ENCODE data around the gene RAD51B. TPM values are rescaled to one million over a fixed set of nuclear protein-coding genes. Genes with fewer than 3 reads are reported as not detected.

Gene RAD51B
- total RNA-seq, 4 donors from 2014 or later: 5.0 to 31.8 (median 20.6) TPM

DNA sequence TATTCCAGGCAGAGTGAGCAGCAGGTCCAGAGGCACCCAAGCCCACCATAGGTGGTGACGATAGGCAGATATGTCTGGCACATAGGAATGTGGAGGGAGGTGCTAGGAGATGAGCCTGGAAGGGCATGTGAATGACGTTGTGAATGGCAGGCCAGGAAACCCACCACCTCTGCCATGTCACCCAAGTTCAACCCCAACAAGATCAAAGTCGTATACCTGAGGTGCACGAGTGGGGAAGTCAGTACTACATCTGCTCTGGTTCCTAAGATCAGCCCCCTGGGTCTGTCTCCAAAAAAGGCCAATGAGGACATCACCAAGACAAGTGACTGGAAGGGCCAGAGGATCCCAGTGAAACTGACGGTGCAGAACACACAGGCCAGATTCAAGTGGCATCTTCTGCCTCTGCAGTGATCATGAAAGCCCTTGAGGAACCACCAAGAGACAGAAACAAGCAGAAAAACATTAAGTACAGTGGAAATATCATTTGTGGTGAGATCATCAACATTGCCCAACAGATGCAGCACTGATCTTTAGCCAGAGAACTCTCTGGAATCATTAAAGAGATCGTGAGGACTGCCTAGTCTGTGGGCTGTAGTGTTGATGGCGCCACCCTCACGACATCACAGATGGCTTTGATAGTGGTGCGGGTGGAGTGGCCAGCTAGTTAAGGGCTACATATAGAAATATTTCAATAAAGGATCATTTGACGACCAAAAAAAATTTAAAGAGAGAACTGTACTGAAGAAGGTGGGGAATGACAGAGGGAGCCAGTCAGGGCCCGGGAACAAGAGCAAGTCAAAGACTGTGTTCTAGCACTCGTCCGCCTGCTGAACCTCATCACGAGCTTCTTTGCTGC is 873.6 kb downstream of the RAD51B start:
- 71 to 88% methylated on average over 6 to 14 of the region's 14 CpGs for WGBS, 2 donors (ENCODE audit: low coverage in 1 of 2)
- DNase-seq: no peak
- no peaks in the 10 kb centered on the region for H3K9me3 ChIP-seq
- H3K36me3 ChIP-seq: no peaks in the 10 kb centered on the region
- peaks cover 0 to 20% (median 1%) of the 10 kb centered on the region in 4 donors for H3K4me1 ChIP-seq
- no peak overlapping the region for H3K4me3 ChIP-seq
- intact Hi-C loops (cut with DNase I; ENCODE audit: low total_unique reads) (no loop called here), in situ Hi-C loops (cut with MboI; ENCODE audit: low pct_ligation_motif_present in 1 of 4, low pct_unique_long_range_greater_than_20kb in 1 of 4, low sequenced_read_pairs in 3 of 4) (no loop called here)
- no peaks in the 10 kb centered on the region for H3K27me3 ChIP-seq
- H3K27ac ChIP-seq: no peak overlapping the region
- TF ChIP-seq POLR2A (IDR thresholded peaks at IDR 0.05) (no peak), POLR2AphosphoS5 (IDR thresholded peaks at IDR 0.05) (no peak), EP300 (IDR thresholded peaks at IDR 0.05; ENCODE audit: low read depth) (no peak)
- TF ChIP-seq, protein P1, sequence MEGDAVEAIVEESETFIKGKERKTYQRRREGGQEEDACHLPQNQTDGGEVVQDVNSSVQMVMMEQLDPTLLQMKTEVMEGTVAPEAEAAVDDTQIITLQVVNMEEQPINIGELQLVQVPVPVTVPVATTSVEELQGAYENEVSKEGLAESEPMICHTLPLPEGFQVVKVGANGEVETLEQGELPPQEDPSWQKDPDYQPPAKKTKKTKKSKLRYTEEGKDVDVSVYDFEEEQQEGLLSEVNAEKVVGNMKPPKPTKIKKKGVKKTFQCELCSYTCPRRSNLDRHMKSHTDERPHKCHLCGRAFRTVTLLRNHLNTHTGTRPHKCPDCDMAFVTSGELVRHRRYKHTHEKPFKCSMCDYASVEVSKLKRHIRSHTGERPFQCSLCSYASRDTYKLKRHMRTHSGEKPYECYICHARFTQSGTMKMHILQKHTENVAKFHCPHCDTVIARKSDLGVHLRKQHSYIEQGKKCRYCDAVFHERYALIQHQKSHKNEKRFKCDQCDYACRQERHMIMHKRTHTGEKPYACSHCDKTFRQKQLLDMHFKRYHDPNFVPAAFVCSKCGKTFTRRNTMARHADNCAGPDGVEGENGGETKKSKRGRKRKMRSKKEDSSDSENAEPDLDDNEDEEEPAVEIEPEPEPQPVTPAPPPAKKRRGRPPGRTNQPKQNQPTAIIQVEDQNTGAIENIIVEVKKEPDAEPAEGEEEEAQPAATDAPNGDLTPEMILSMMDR (IDR thresholded peaks at IDR 0.05): no peak

DNA sequence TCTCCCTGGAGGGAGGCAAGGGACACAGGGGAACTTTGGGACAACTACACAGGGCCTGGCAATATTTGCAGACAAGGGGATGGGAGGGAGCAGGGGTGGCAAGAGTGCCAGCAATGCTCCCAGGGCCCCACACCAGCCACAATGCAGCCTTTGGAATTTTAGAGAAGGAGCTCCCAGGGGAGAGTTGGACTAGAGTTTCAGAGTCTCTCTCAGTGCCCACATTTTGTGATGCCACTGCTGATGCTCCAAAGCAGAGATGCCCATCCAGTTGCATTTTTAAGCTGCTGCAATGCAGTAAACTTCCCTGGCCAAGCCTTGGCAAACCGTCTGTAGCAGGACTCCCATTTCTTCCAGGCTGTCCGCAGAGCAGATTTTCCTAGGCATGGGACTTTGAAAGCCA is 874.3 kb downstream of the RAD51B start:
- no peak for DNase-seq
- peaks cover 0 to 14% (median 1%) of the 10 kb centered on the region in 4 donors for H3K4me1 ChIP-seq

DNA sequence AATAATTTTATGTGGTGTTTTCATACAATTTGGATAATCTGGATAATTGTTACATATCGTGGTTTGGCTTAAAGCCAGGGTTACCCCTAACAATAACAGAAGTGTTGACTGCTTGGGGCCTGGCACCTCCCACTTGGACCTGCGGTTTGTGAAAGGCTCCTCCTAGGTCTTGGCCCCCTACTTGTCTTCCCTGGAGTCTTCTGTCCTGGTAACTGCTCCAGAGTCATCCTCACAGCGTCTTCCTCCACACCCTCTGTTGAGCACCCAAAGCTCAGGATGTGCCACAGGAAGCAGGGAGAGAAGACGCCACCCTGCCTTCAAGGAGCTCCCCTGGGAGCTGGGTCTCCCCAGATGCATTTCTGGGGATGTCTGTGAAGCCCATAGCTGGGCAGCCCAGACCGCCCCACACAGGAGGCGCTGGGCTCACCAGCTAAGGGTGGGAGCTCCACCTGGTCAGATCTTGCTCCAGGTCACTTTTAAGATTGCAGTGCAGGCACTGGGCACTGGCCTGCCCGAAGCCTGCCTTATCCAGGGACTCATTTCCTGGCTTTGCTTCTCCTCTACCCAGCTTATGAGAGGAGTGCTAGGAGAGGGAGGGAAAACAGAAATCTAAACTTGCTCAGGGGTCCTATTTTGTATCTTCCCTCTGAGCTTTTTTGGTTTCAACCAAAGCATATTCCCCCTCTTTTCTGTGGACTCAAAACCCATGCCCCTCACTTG is 875.1 kb downstream of the RAD51B start:
- no peak for DNase-seq
- Histone ChIP-seq H3K4me1 (peaks cover 0 to 8% (median under 1%) of the 10 kb centered on the region in 4 donors), H3K4me3 (no peak overlapping the region), H3K9me3 (no peaks in the 10 kb centered on the region), H3K36me3 (no peaks in the 10 kb centered on the region), H3K27me3 (no peaks in the 10 kb centered on the region), H3K27ac (peak overlapping the region in 2 of 4 donors; percentile 9 to 19)
- 44 to 79% methylated on average over 1 to 6 of the region's 7 CpGs for WGBS, 2 donors (ENCODE audit: low coverage in 1 of 2)
- in situ Hi-C loops (cut with MboI; ENCODE audit: low pct_ligation_motif_present in 1 of 4, low pct_unique_long_range_greater_than_20kb in 1 of 4, low sequenced_read_pairs in 3 of 4) (no loop called here), intact Hi-C loops (cut with DNase I; ENCODE audit: low total_unique reads) (no loop called here)
- TF ChIP-seq POLR2A (IDR thresholded peaks at IDR 0.05) (no peak), POLR2AphosphoS5 (IDR thresholded peaks at IDR 0.05) (no peak), EP300 (IDR thresholded peaks at IDR 0.05; ENCODE audit: low read depth) (no peak)
- TF ChIP-seq, protein P1 (IDR thresholded peaks at IDR 0.05): no peak

More for the DNA sequence above, 874.3 kb downstream of the RAD51B start:
- Histone ChIP-seq H3K9me3 (no peaks in the 10 kb centered on the region), H3K36me3 (no peaks in the 10 kb centered on the region), H3K4me3 (no peak overlapping the region), H3K27me3 (no peaks in the 10 kb centered on the region), H3K27ac (no peak overlapping the region)
- in situ Hi-C loops (cut with MboI; ENCODE audit: low pct_ligation_motif_present in 1 of 4, low pct_unique_long_range_greater_than_20kb in 1 of 4, low sequenced_read_pairs in 3 of 4): no loop called here
- WGBS, 2 donors (ENCODE audit: low coverage in 1 of 2): 90% methylated on average over 2 of the region's 2 CpGs; no CpG with 5 or more reads in 1 of the 2 donors
- intact Hi-C loops (cut with DNase I; ENCODE audit: low total_unique reads): no loop called here
- no peak for TF ChIP-seq EP300 (IDR thresholded peaks at IDR 0.05; ENCODE audit: low read depth)
- TF ChIP-seq, protein P1 (IDR thresholded peaks at IDR 0.05): no peak
- no peak for TF ChIP-seq POLR2A (IDR thresholded peaks at IDR 0.05)
- TF ChIP-seq POLR2AphosphoS5 (IDR thresholded peaks at IDR 0.05): no peak

DNA sequence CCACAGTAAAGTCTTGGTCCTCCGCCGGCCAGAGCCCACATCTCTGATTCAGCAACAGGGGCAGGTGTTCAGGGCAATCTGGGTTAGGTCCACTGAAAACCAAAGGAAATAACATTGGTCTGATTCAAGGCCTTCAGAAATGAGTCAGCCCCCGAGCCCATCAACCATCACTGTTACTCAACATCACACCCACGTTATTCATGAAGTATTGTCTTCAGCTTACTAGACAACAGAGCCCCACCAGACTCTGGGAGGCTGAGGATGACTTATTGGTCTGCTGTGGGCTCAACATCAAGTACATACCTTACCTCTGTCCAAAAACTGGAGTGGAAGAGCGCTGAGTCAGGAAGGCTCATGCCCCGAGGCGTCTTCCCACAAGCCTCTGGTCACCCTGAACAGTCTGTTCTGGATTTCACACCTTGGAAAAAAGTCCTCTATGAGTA is 875.8 kb downstream of the RAD51B start:
- DNase-seq: no peak
- no peaks in the 10 kb centered on the region for H3K27me3 ChIP-seq
- H3K4me3 ChIP-seq: no peak overlapping the region
- intact Hi-C loops (cut with DNase I; ENCODE audit: low total_unique reads): no loop called here
- H3K9me3 ChIP-seq: no peaks in the 10 kb centered on the region
- in situ Hi-C loops (cut with MboI; ENCODE audit: low pct_ligation_motif_present in 1 of 4, low pct_unique_long_range_greater_than_20kb in 1 of 4, low sequenced_read_pairs in 3 of 4): no loop called here
- 67% methylated on average over 7 of the region's 7 CpGs; no CpG with 5 or more reads in 1 of the 2 donors for WGBS, 2 donors (ENCODE audit: low coverage in 1 of 2)
- H3K27ac ChIP-seq: peak overlapping the region in 1 of 4 donors; percentile 35
- H3K4me1 ChIP-seq: peaks cover 0 to 3% (median 0%) of the 10 kb centered on the region in 4 donors
- TF ChIP-seq POLR2A (IDR thresholded peaks at IDR 0.05): no peak
- TF ChIP-seq POLR2AphosphoS5 (IDR thresholded peaks at IDR 0.05): peak in 1 of 3 donors; percentile 64
- no peak for TF ChIP-seq EP300 (IDR thresholded peaks at IDR 0.05; ENCODE audit: low read depth)
- TF ChIP-seq, protein P1 (IDR thresholded peaks at IDR 0.05): no peak
- no peaks in the 10 kb centered on the region for H3K36me3 ChIP-seq
